ENCODE data around the gene C11orf21. TPM values are rescaled to one million over a fixed set of nuclear protein-coding genes. Genes with fewer than 3 reads are reported as not detected.

Gene C11orf21
- total RNA-seq, 1 donor from 2014 or later: 0.51 TPM

GRCh38 chr11:2298795-2299761 is 2.6 kb downstream of the C11orf21 start:
- Mint-ChIP-seq H3K27ac (no peak overlapping the region), H3K36me3 (no peaks in the 10 kb centered on the region), H3K4me3 (no peak overlapping the region), H3K4me1 (ENCODE audit: unreplicated experiment) (no peaks in the 10 kb centered on the region), H3K27me3 (peaks cover 10% of the 10 kb centered on the region), H3K9me3 (no peaks in the 10 kb centered on the region)
- peak; percentile 55 for TF ChIP-seq CTCF (conservative IDR thresholded peaks at IDR 0.05)
- peak; percentile 72 for DNase-seq (ENCODE audit: extremely low spot score, unreplicated experiment)

GRCh38 chr11:2298131-2298794 is 3.5 kb downstream of the C11orf21 start:
- Mint-ChIP-seq H3K27me3 (peaks cover 15% of the 10 kb centered on the region), H3K9me3 (no peaks in the 10 kb centered on the region), H3K36me3 (no peaks in the 10 kb centered on the region), H3K4me3 (no peak overlapping the region), H3K27ac (no peak overlapping the region), H3K4me1 (ENCODE audit: unreplicated experiment) (no peaks in the 10 kb centered on the region)
- DNase-seq (ENCODE audit: extremely low spot score, unreplicated experiment): peak; percentile 65
- no peak for TF ChIP-seq CTCF (conservative IDR thresholded peaks at IDR 0.05)

- DNase-seq (ENCODE audit: extremely low spot score, unreplicated experiment): no peak
Measured at GRCh38 chr11:2297623-2298030, 4.1 kb downstream of the C11orf21 start.

GRCh38 chr11:2296913-2297622 is 4.7 kb downstream of the C11orf21 start:
- Mint-ChIP-seq H3K4me1 (ENCODE audit: unreplicated experiment) (no peaks in the 10 kb centered on the region), H3K9me3 (no peaks in the 10 kb centered on the region), H3K36me3 (no peaks in the 10 kb centered on the region), H3K27ac (peak overlapping the region; percentile 51), H3K4me3 (no peak overlapping the region), H3K27me3 (peaks cover 19% of the 10 kb centered on the region)
- DNase-seq (ENCODE audit: extremely low spot score, unreplicated experiment): peak; percentile 55
- TF ChIP-seq CTCF (conservative IDR thresholded peaks at IDR 0.05): no peak

More at GRCh38 chr11:2297623-2298030, 4.1 kb downstream of the C11orf21 start:
- Mint-ChIP-seq H3K36me3 (no peaks in the 10 kb centered on the region), H3K27me3 (peaks cover 16% of the 10 kb centered on the region), H3K4me3 (no peak overlapping the region), H3K9me3 (no peaks in the 10 kb centered on the region), H3K27ac (peak overlapping the region; percentile 51), H3K4me1 (ENCODE audit: unreplicated experiment) (no peaks in the 10 kb centered on the region)
- no peak for TF ChIP-seq CTCF (conservative IDR thresholded peaks at IDR 0.05)
